ENCODE results near the gene TTLL10. TPM values are rescaled to one million over a fixed set of nuclear protein-coding genes. Genes with fewer than 3 reads are reported as not detected.

Gene TTLL10
- total and polyA plus RNA-seq, 2 donors: 0.08 TPM; not detected in 1

GRCh38 chr1:1212780-1213344 lies 39.2 kb downstream of the TTLL10 start:
- 48% methylated on average over 24 of the region's 24 CpGs for WGBS
- H3K27ac ChIP-seq (ENCODE audit: low read depth): no peak overlapping the region
- H3K36me3 ChIP-seq (ENCODE audit: insufficient read depth): peaks cover 2% of the 10 kb centered on the region
- H3K4me3 ChIP-seq (ENCODE audit: low read depth, low read length): peak overlapping the region; percentile 31
- no peaks in the 10 kb centered on the region for H3K4me1 ChIP-seq (ENCODE audit: insufficient read depth)
- no peak for DNase-seq (ENCODE audit: extremely low spot score)

DNA sequence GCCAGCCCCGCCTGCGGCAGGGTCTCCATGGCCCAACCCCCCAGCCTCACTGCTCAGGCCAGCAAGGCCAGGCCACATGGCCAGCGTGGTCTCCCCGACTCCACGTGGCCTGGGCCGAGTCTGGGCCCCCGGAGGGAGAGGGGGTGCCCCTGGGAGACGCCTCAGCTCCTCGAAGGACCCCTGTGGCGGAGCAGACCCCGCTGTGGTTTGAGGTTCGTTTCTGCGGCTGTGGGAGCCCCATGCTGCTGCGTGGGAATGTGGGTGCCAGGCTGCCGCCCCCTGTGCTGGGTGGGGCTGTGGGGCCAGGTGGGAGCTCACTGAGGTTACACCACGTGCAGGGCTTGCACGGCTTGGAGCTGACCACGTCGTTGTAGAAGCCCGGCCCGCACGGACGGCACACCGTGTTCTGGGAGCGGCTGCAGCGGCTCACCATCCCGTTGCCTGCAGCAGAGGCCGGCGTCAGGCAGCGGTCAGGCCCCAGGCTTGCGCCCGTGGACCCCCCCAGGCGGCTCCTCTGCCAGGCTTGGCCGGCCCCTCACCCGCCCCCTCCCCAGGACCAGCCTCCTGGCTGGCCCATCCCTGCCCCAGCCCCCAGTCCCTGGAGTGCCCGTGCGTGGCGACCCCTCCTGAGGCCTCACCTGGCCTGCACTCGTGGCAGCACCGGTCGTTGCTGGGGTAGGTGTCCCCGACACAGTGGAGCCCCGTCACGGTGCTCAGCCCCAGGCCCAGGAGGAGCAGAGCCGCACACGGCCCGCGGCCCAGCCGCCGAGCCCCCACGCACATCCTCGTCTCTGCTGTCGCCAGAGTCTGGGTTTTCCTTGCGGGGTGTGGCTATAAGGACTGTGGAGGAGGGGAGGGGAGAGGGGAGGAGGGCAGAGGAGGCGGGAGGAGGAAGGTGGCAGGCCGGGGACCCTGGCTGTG lies 39.9 kb downstream of the TTLL10 start, which contains the start of gene TNFRSF4:
Gene TNFRSF4, minus strand, starts transcription at position 809 of the 921 bp plus-strand sequence. Its CDS starts 26 bp downstream, at position 783.
- H3K4me1 ChIP-seq (ENCODE audit: insufficient read depth): no peaks in the 10 kb centered on the region
- no peak within 1 kb of the TSS for H3K27ac ChIP-seq (ENCODE audit: low read depth)
- H3K4me3 ChIP-seq (ENCODE audit: low read depth, low read length): peak within 1 kb of the TSS; percentile 31
- no peak for DNase-seq (ENCODE audit: extremely low spot score)
- WGBS: 59% methylated on average over 56 of the region's 56 CpGs
- H3K36me3 ChIP-seq (ENCODE audit: insufficient read depth): peaks cover 2% of the 10 kb centered on the region

DNA sequence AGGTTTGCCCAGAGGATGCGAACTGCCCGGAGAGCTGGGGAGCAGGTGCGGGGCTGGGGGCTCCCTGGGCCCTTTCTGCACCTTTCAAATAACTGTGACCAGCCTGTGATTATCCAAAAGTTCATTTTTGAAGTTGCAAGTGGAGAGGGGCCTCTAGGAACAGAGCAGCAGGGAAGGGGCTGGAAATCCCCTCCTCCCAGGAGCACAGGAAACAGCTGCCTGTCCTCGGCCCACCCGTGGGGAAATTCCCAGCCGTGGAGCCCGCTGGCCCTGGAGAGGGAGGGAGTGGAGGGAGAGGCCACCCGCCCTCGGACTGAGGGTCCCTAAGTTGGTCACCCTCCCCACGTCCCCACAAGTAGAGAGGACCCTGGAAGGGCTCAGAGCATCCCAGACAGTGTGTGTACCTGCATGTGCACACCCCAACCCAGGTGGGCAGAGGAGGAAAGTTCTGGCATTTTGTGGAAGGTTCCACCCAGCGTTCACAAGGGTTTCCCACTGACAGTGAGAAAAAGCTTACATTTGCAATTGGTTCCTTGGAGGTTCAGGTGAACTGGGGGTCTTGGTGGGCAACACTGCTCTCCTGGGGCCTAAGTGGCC lies 41.5 kb downstream of the TTLL10 start:
- Histone ChIP-seq H3K4me3 (ENCODE audit: low read depth, low read length) (no peak overlapping the region), H3K27ac (ENCODE audit: low read depth) (no peak overlapping the region), H3K36me3 (ENCODE audit: insufficient read depth) (peaks cover 2% of the 10 kb centered on the region), H3K4me1 (ENCODE audit: insufficient read depth) (no peaks in the 10 kb centered on the region)
- 53% methylated on average over 11 of the region's 11 CpGs for WGBS
- no peak for DNase-seq (ENCODE audit: extremely low spot score)

DNA sequence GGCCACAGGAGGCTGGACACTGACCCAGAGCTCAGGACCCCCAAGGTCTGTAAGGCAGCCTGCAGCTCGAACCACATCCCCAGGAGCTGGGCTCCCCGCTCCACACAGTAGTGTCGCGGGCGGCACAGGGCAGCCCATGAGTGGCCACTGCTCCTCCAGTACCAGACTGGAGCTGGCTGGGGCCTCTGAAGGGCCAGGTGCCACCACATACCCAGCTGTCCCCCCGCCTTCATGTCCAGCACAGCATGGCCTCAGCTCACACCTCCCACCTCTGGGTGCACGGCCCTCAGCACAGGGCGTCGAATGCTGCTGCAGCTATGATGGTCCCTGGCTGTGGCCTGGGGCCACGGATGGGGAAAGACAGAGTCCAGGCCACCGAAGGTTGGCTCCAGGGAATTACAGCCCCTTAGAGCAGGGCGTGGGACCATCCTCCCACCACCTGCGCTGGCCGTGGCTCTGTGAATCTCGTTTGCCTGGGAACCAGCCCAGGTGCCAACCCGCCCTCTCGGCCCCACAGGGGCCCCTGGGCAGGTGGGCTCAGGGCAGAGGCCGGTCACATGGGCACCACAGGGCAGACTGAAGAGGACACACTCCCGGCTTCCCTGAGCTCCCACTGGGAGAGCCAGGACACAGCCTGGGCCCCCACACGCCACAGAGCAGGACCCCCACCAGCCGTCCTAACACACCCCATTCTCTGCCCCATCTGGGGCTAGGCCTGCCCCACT lies 42.4 kb downstream of the TTLL10 start:
- whole genome bisulfite sequencing: 89% methylated on average over 21 of the region's 21 CpGs
- peaks cover 4% of the 10 kb centered on the region for H3K36me3 ChIP-seq (ENCODE audit: insufficient read depth)
- no peaks in the 10 kb centered on the region for H3K4me1 ChIP-seq (ENCODE audit: insufficient read depth)
- no peak for DNase-seq (ENCODE audit: extremely low spot score)
- no peak overlapping the region for H3K4me3 ChIP-seq (ENCODE audit: low read depth, low read length)
- H3K27ac ChIP-seq (ENCODE audit: low read depth): no peak overlapping the region

GRCh38 chr1:1216770-1217620 lies 43.3 kb downstream of the TTLL10 start:
- Histone ChIP-seq H3K4me3 (ENCODE audit: low read depth, low read length) (no peak overlapping the region), H3K4me1 (ENCODE audit: insufficient read depth) (no peaks in the 10 kb centered on the region), H3K27ac (ENCODE audit: low read depth) (no peak overlapping the region), H3K36me3 (ENCODE audit: insufficient read depth) (peaks cover 6% of the 10 kb centered on the region)
- WGBS: 94% methylated on average over 74 of the region's 74 CpGs
- DNase-seq (ENCODE audit: extremely low spot score): no peak

DNA sequence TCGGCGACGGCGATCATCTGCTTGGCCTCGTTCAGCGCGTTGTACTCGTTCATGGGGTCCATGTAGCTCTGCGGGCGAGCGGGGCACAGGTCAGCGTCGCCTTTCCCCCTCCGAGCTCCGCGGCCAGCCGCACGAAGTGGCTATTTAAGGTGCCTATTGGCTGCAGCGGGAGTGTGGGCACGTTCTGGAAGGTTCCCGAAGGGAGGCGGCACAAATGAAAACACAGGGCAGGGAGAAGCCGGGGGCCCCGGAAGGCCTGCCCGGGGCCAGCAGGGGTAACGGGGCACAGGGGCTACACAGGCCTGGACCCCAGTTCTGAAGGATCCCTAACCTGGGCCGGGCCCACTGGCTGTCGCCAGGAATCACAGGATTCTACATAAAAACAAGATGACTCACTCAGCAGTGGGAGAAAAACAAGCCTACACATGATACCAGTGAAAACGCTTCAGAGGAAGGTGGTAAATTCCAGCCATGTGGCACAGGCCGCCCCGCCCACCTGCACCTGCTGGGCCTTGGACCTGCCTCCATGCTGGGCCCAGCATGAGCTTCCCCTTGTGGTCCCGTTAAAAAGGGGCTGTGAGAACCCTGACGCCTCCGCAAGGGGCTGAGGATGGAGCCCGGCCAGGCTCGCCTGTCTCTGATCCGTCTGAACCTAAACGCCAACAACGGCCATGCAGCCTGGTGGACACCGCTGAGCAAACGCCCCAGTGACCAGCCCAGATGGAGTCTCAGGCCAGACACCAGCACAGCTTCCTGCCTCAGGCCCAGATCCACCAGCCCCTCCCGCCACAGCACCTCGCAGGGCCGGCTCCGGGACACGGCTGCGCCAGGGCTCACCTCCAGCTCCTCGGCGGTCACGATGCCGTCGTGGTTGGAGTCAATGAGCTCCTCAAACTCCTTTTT lies 44.2 kb downstream of the TTLL10 start:
- Histone ChIP-seq H3K36me3 (ENCODE audit: insufficient read depth) (peaks cover 6% of the 10 kb centered on the region), H3K27ac (ENCODE audit: low read depth) (no peak overlapping the region)
- WGBS: 90% methylated on average over 52 of the region's 52 CpGs

DNA sequence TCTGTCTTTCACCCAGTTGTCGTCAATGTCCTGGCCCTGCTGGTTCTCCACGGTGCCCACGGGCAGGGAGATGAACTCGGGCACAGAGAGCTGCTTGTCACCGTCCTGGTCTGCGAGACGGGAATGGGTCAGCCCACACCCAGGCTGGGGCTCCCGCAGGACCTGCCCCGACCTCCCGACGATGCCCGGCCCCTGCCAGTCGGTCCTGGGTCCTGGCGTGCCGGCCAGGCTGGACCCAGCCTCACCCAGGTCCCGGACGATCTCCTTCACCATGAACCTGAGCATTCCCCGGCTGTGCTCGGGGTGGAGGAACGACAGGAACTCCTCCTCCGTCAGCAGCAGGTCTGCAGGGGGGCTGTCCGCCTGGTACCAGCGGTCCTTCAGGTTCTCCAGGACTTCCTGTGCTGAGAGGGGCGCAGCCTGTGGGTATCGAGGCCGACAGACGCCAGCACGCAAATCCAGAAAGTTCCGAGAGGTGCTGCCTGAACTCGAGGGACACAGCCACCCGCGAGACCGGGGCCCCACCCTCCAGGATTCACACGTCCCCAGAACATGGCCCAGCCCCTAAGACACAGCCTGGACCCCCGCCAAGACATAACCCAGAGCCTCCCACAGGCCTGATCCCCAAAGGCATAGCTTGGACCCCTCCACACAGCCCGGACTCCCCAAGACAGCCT lies 45.0 kb downstream of the TTLL10 start:
- Histone ChIP-seq H3K4me1 (ENCODE audit: insufficient read depth) (no peaks in the 10 kb centered on the region), H3K36me3 (ENCODE audit: insufficient read depth) (peaks cover 6% of the 10 kb centered on the region), H3K27ac (ENCODE audit: low read depth) (no peak overlapping the region), H3K4me3 (ENCODE audit: low read depth, low read length) (no peak overlapping the region)
- 93% methylated on average over 36 of the region's 36 CpGs for WGBS
- DNase-seq (ENCODE audit: extremely low spot score): no peak

More for the DNA sequence above, 44.2 kb downstream of the TTLL10 start:
- H3K4me3 ChIP-seq (ENCODE audit: low read depth, low read length): no peak overlapping the region
- DNase-seq (ENCODE audit: extremely low spot score): no peak
- H3K4me1 ChIP-seq (ENCODE audit: insufficient read depth): no peaks in the 10 kb centered on the region

GRCh38 chr1:1219341-1219740 lies 45.7 kb downstream of the TTLL10 start:
- Histone ChIP-seq H3K4me3 (ENCODE audit: low read depth, low read length) (no peak overlapping the region), H3K27ac (ENCODE audit: low read depth) (no peak overlapping the region), H3K36me3 (ENCODE audit: insufficient read depth) (peaks cover 6% of the 10 kb centered on the region), H3K4me1 (ENCODE audit: insufficient read depth) (no peaks in the 10 kb centered on the region)
- no peak for DNase-seq (ENCODE audit: extremely low spot score)
- WGBS: 92% methylated on average over 20 of the region's 20 CpGs

DNA sequence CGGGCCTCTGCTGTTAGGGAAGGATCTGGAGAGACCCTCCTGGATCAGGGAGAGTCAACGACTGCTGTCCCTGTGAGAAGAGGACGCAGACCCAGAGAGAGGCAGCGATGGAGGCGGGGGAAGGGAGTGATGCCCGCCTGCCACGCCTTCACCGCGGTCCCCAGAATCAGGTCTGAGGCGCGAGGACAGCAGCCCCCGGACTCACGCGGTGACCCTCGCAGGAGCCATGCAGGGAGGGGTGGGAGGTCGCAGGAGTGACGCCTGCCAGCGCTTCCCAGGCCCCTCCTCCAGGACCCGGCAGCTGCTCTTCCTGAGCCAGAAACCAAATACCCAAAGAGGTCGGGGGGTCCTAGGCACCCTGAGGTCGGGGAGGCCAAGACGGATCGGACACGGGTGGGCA lies 46.5 kb downstream of the TTLL10 start:
- peaks cover 6% of the 10 kb centered on the region for H3K36me3 ChIP-seq (ENCODE audit: insufficient read depth)

DNA sequence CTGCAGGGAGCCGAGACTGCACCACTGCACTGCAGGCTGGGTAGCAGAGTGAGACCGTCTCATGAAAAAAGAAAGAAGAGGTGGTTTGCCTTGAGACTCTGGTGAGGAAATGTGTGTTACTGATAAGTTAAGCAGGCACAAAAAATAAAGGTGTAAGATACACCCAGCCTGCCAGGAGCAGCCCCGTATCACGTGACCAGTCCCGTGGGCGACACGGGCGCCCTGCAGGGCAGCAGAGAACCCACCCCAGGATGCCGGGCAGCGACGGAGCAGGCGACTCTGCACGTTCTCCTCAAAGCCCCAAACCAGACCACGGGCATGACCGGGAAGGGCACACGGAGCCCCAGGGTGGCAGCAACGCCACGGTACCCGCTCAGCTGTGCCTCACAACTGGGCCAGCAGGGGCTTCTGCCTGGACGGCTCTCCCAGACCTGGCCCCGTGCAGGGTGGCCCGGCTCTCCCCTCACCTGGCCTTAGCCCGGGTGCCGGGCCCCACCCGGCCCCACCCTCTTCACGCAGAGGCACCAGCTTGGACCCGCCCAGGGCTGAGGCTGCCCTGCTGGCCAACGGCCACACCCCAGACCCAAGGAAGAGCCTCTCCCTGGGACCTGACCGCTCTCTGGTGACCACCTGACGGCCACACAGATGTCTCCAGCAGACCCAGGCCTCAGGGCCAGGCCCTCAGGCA lies 48.4 kb downstream of the TTLL10 start:
- H3K27ac ChIP-seq (ENCODE audit: low read depth): no peak overlapping the region
- DNase-seq (ENCODE audit: extremely low spot score): no peak
- H3K36me3 ChIP-seq (ENCODE audit: insufficient read depth): peaks cover 6% of the 10 kb centered on the region
- H3K4me3 ChIP-seq (ENCODE audit: low read depth, low read length): no peak overlapping the region
- no peaks in the 10 kb centered on the region for H3K4me1 ChIP-seq (ENCODE audit: insufficient read depth)
- WGBS: 87% methylated on average over 30 of the region's 30 CpGs

More for the DNA sequence above, 46.5 kb downstream of the TTLL10 start:
- H3K4me1 ChIP-seq (ENCODE audit: insufficient read depth): no peaks in the 10 kb centered on the region
- no peak overlapping the region for H3K4me3 ChIP-seq (ENCODE audit: low read depth, low read length)
- WGBS: 88% methylated on average over 24 of the region's 24 CpGs
- no peak overlapping the region for H3K27ac ChIP-seq (ENCODE audit: low read depth)
- no peak for DNase-seq (ENCODE audit: extremely low spot score)

DNA sequence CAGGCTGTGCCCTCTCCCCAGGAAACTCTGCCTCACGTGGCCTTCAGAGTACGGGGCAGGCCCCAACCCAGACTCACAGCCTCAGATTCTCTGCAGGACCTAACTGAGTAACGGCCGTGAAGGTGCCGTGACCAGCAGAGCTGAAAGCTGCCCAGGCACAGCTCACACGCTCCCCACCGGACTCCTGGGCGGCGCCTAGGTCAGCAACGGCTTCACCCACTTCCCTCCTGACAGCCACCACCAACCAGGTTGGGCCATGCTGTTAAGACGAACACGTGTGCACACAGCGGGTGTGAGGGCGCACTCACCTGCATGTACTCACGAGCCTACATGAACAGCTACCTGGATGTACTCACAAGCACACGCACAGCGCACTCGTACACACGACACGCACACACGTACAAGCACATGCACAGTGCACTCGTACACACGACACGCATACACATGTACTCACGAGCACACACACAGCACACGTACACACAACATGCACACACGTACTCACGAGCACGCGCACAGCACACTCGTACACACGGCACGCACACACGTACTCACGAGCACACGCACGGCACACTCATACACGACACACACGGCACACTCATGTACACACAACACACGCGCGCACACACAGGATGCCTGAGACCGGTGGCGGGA lies 49.0 kb downstream of the TTLL10 start:
- H3K27ac ChIP-seq (ENCODE audit: low read depth): no peak overlapping the region
- H3K4me3 ChIP-seq (ENCODE audit: low read depth, low read length): no peak overlapping the region
- 92% methylated on average over 44 of the region's 44 CpGs for WGBS
- H3K36me3 ChIP-seq (ENCODE audit: insufficient read depth): peaks cover 6% of the 10 kb centered on the region
- no peaks in the 10 kb centered on the region for H3K4me1 ChIP-seq (ENCODE audit: insufficient read depth)
- no peak for DNase-seq (ENCODE audit: extremely low spot score)

Data from urinary bladder (tissue), 4 donors.